Lower leg skin (tissue), 3 donors: ENCODE data around the gene SUGCT.

Experiments used
- CTCF ChIP-seq, 3 donors: fragments of 450-650 bp; IDR thresholded peaks; one replicate each; pipeline ENCODE4 v1.5.1; 2016; ENCODE audit warnings: antibody characterized with exemption in 3 of 3, mild to moderate bottlenecking in 3 of 3, moderate library complexity in 2 of 3
- POLR2A ChIP-seq, 2 donors: fragments of 450-650 bp; IDR thresholded peaks; one replicate each; pipeline ENCODE4 v1.6.1; 2016 to 2017; ENCODE audit warnings: antibody characterized with exemption in 2 of 2, mild to moderate bottlenecking in 1 of 2, moderate library complexity in 1 of 2

- TF ChIP-seq CTCF (IDR thresholded peaks at IDR 0.05) (no peak), POLR2A (IDR thresholded peaks at IDR 0.05) (no peak)
These were observed 42.3 kb downstream of the SUGCT start for GRCh38 chr7:40177071-40177470.
